ENCODE measurements around the gene STX2. TPM values are rescaled to one million over a fixed set of nuclear protein-coding genes. Genes with fewer than 3 reads are reported as not detected.

Gene STX2
- total RNA-seq, 2 experiments from 2014 or later: 13.4 to 14.1 TPM

- no peaks in the 10 kb centered on the region for H3K36me3 ChIP-seq (ENCODE audit: insufficient read depth, low read length)
- peaks cover 22% of the 10 kb centered on the region for H3K4me1 ChIP-seq (ENCODE audit: insufficient read depth, low read length)
- TF ChIP-seq CTCF (IDR thresholded peaks at IDR 0.05): no peak
- H3K27me3 ChIP-seq (ENCODE audit: control insufficient read depth in 1 of 2, insufficient read depth in 2 of 2, low read length in 2 of 2): no peaks in the 10 kb centered on the region
- POLR2A ChIA-PET: no interaction called here
- Mint-ChIP-seq H3K9me3 (no peaks in the 10 kb centered on the region), H3K27me3 (no peaks in the 10 kb centered on the region), H3K4me3 (no peak overlapping the region), H3K4me1 (ENCODE audit: low read depth) (peaks cover 47% of the 10 kb centered on the region), H3K36me3 (ENCODE audit: low read depth) (no peaks in the 10 kb centered on the region), H3K27ac (no peak overlapping the region)
- H3K4me3 ChIP-seq (ENCODE audit: low read length): no peak overlapping the region
- ATAC-seq (ENCODE audit: poor library complexity): no peak
- no peak overlapping the region for H3K27ac ChIP-seq (ENCODE audit: low read depth in 1 of 2, low read length in 2 of 2)
- H3K9me3 ChIP-seq (ENCODE audit: control insufficient read depth in 1 of 2, insufficient read depth in 1 of 2, low read length in 2 of 2): no peaks in the 10 kb centered on the region
- CTCF ChIA-PET: no interaction called here
- DNase-seq: no peak
- intact Hi-C loops (cut with DNase I, micrococcal nuclease): no loop called here
Measured at GRCh38 chr12:130835436-130835835, 3.6 kb downstream of the STX2 start.

GRCh38 chr12:130835011-130835410, 4.0 kb downstream of the STX2 start:
- no peak for ATAC-seq (ENCODE audit: poor library complexity)
- Histone ChIP-seq H3K4me3 (ENCODE audit: low read length) (no peak overlapping the region), H3K36me3 (ENCODE audit: insufficient read depth, low read length) (no peaks in the 10 kb centered on the region), H3K27ac (ENCODE audit: low read depth in 1 of 2, low read length in 2 of 2) (no peak overlapping the region), H3K4me1 (ENCODE audit: insufficient read depth, low read length) (peaks cover 21% of the 10 kb centered on the region), H3K9me3 (ENCODE audit: control insufficient read depth in 1 of 2, insufficient read depth in 1 of 2, low read length in 2 of 2) (no peaks in the 10 kb centered on the region), H3K27me3 (ENCODE audit: control insufficient read depth in 1 of 2, insufficient read depth in 2 of 2, low read length in 2 of 2) (no peaks in the 10 kb centered on the region)
- H3K4me3 Mint-ChIP-seq: no peak overlapping the region
- no peaks in the 10 kb centered on the region for H3K36me3 Mint-ChIP-seq (ENCODE audit: low read depth)
- H3K27me3 Mint-ChIP-seq: no peaks in the 10 kb centered on the region
- POLR2A ChIA-PET: no interaction called here
- no peak overlapping the region for H3K27ac Mint-ChIP-seq
- H3K4me1 Mint-ChIP-seq (ENCODE audit: low read depth): peaks cover 49% of the 10 kb centered on the region
- CTCF ChIA-PET: no interaction called here
- intact Hi-C loops (cut with DNase I, micrococcal nuclease): no loop called here
- no peak for TF ChIP-seq CTCF (IDR thresholded peaks at IDR 0.05)
- no peaks in the 10 kb centered on the region for H3K9me3 Mint-ChIP-seq
- DNase-seq: no peak

GRCh38 chr12:130832561-130833209, 6.4 kb downstream of the STX2 start:
- ChIA-PET CTCF (no interaction called here), POLR2A (no interaction called here)
- peak in 1 of 14 experiments; percentile 26 for DNase-seq
- peaks cover 6% of the 10 kb centered on the region for H3K4me1 ChIP-seq (ENCODE audit: insufficient read depth, low read length)
- ATAC-seq (ENCODE audit: poor library complexity): no peak
- H3K27ac Mint-ChIP-seq: no peak overlapping the region
- intact Hi-C loops (cut with DNase I, micrococcal nuclease): no loop called here
- H3K9me3 Mint-ChIP-seq: no peaks in the 10 kb centered on the region
- no peak overlapping the region for H3K27ac ChIP-seq (ENCODE audit: low read depth in 1 of 2, low read length in 2 of 2)
- H3K9me3 ChIP-seq (ENCODE audit: control insufficient read depth in 1 of 2, insufficient read depth in 1 of 2, low read length in 2 of 2): no peaks in the 10 kb centered on the region
- no peak overlapping the region for H3K4me3 Mint-ChIP-seq
- H3K36me3 Mint-ChIP-seq (ENCODE audit: low read depth): no peaks in the 10 kb centered on the region
- TF ChIP-seq CTCF (IDR thresholded peaks at IDR 0.05): no peak
- H3K4me1 Mint-ChIP-seq (ENCODE audit: low read depth): peaks cover 33% of the 10 kb centered on the region
- H3K36me3 ChIP-seq (ENCODE audit: insufficient read depth, low read length): no peaks in the 10 kb centered on the region
- no peaks in the 10 kb centered on the region for H3K27me3 ChIP-seq (ENCODE audit: control insufficient read depth in 1 of 2, insufficient read depth in 2 of 2, low read length in 2 of 2)
- H3K27me3 Mint-ChIP-seq: no peaks in the 10 kb centered on the region
- H3K4me3 ChIP-seq (ENCODE audit: low read length): no peak overlapping the region
